Gastroesophageal sphincter (tissue), 4 donors: Measurements from ENCODE around the gene LRRTM1. TPM values are rescaled to one million over a fixed set of nuclear protein-coding genes. Genes with fewer than 3 reads are reported as not detected.

ENCODE experiments used
- ATAC-seq: fragments of 150-250 bp; one replicate; pipeline ENCODE4 v1.9.1; 2016; ENCODE audit warnings: mild to moderate bottlenecking, moderate library complexity
- H3K27ac ChIP-seq, 4 donors: fragments of 200-600 bp; sonication (generic) in 3 of 4; 1 replicate in 3 of 4; 2 replicates in 1 of 4; pipeline ENCODE4 v1.5.1; 2016 to 2019
- H3K27me3 ChIP-seq: fragments of 200-600 bp; sonication (generic); one replicate; pipeline ENCODE4 v1.5.1; 2019
- H3K36me3 ChIP-seq, 2 donors: fragments of 200-600 bp; sonication (generic); one replicate each; pipeline ENCODE4 v1.5.1; 2019; ENCODE audit warnings: control low read depth in 1 of 2
- H3K4me1 ChIP-seq, 3 donors: fragments of 200-600 bp; sonication (generic); 1 replicate in 2 of 3; 2 replicates in 1 of 3; pipeline ENCODE4 v1.5.1; 2016 to 2019; ENCODE audit warnings: control low read depth in 2 of 3
- H3K4me3 ChIP-seq, 2 donors: fragments of 200-600 bp; sonication (generic); one replicate each; pipeline ENCODE4 v1.5.1; 2019; ENCODE audit warnings: mild to moderate bottlenecking in 1 of 2, moderate library complexity in 1 of 2
- H3K9me3 ChIP-seq, 3 donors: fragments of 200-600 bp; sonication (generic); one replicate each; pipeline ENCODE4 v1.5.1; 2017 to 2019; ENCODE audit warnings: control low read depth in 2 of 3
- EP300 ChIP-seq: sonication (generic); formaldehyde crosslinking; IDR thresholded peaks from one replicate; pipeline ENCODE4 v1.6.1; 2017; ENCODE audit warnings: antibody characterized with exemption, mild to moderate bottlenecking
- POLR2A ChIP-seq, 2 donors: fragments of 450-650 bp; IDR thresholded peaks; one replicate each; pipeline ENCODE4 v1.6.1; 2017; ENCODE audit warnings: antibody characterized with exemption in 2 of 2, mild to moderate bottlenecking in 2 of 2, moderate library complexity in 1 of 2
- POLR2AphosphoS5 ChIP-seq: sonication (generic); formaldehyde crosslinking; IDR thresholded peaks from one replicate; pipeline ENCODE4 v1.6.1; 2017; ENCODE audit warnings: antibody characterized with exemption
- whole genome bisulfite sequencing, 2 donors: methylation state at CpG; one replicate each; pipeline ENCODE4 v1.1.5; 2018; ENCODE audit warnings: low coverage in 1 of 2; 5-methylcytosine and 5-hydroxymethylcytosine counted together
- total RNA-seq, 4 donors: library from RNA; depleted of rRNA; stranded (reverse); fragments of >200 nt; gene quantifications; one replicate each; pipeline ENCODE4 v1.1.0, GENCODE V29; 2016
- TF ChIP-seq, protein P1 (sequence below), 4 experiments: fragments of 200-600 bp in 2 of 4; fragments of 450-650 bp in 2 of 4; sonication (generic) in 1 of 4; IDR thresholded peaks; one replicate each; pipeline ENCODE4 v1.5.1; 2017 to 2019; ENCODE audit warnings: antibody characterized with exemption in 4 of 4, mild to moderate bottlenecking in 2 of 4, moderate library complexity in 2 of 4

The LRRTM1 gene
- total RNA-seq, 4 donors from 2014 or later: 1.2 to 4.4 (median 2.0) TPM

DNA sequence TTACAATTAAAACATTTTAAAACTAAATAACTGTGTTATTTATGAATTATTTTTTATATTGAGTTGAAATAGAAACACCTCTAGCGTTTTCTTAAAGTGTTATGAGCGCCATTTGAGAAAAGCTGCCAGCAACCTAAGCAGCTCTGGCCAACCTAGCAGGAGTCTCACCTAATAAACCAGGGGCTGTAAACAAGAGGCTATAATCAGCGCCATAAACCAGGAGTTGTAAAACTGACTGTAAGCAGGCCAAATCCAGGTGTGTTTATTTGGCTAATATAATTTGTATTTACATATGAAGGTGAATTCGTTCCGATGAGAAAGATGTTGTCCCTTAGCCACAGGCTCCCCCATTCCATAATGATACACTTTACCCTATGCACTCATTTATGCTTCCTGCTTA lies 34.7 kb downstream of the LRRTM1 start:
- no peak overlapping the region for H3K27ac ChIP-seq
- no peaks in the 10 kb centered on the region for H3K27me3 ChIP-seq
- H3K9me3 ChIP-seq: no peaks in the 10 kb centered on the region
- no peaks in the 10 kb centered on the region for H3K4me1 ChIP-seq
- TF ChIP-seq, protein P1, sequence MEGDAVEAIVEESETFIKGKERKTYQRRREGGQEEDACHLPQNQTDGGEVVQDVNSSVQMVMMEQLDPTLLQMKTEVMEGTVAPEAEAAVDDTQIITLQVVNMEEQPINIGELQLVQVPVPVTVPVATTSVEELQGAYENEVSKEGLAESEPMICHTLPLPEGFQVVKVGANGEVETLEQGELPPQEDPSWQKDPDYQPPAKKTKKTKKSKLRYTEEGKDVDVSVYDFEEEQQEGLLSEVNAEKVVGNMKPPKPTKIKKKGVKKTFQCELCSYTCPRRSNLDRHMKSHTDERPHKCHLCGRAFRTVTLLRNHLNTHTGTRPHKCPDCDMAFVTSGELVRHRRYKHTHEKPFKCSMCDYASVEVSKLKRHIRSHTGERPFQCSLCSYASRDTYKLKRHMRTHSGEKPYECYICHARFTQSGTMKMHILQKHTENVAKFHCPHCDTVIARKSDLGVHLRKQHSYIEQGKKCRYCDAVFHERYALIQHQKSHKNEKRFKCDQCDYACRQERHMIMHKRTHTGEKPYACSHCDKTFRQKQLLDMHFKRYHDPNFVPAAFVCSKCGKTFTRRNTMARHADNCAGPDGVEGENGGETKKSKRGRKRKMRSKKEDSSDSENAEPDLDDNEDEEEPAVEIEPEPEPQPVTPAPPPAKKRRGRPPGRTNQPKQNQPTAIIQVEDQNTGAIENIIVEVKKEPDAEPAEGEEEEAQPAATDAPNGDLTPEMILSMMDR (IDR thresholded peaks at IDR 0.05): no peak
- TF ChIP-seq POLR2A (IDR thresholded peaks at IDR 0.05) (no peak), POLR2AphosphoS5 (no peak), EP300 (no peak)
- H3K36me3 ChIP-seq: no peaks in the 10 kb centered on the region
- no peak for ATAC-seq
- WGBS, 2 donors: 84 to 91% methylated on average over 5 of the region's 5 CpGs
- no peak overlapping the region for H3K4me3 ChIP-seq

DNA sequence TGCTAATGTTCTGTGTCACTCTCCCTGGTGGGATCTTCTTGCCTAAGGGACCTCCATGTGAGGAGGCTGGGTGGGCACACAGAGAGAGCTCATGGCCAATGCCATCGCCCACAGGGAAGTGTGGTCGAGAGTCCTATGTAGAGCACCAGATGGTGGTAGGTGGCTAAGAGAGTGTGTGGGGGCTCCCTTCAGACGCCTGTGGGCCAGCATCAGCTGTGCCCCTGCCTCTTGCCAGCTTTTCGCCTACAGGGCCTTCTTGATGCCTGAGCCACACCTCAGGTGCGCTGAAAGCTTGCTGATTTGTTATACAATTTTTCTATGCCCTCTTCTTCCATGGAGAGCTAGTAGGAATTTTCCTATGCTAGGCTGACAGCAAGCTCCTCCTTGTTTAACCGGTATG lies 38.3 kb downstream of the LRRTM1 start:
- Histone ChIP-seq H3K4me3 (no peak overlapping the region), H3K9me3 (no peaks in the 10 kb centered on the region), H3K4me1 (no peaks in the 10 kb centered on the region), H3K27ac (no peak overlapping the region), H3K36me3 (no peaks in the 10 kb centered on the region), H3K27me3 (no peaks in the 10 kb centered on the region)
- 72 to 90% methylated on average over 2 to 3 of the region's 6 CpGs for WGBS, 2 donors
- ATAC-seq: no peak
- TF ChIP-seq, protein P1 (IDR thresholded peaks at IDR 0.05): no peak
- TF ChIP-seq POLR2AphosphoS5: no peak

DNA sequence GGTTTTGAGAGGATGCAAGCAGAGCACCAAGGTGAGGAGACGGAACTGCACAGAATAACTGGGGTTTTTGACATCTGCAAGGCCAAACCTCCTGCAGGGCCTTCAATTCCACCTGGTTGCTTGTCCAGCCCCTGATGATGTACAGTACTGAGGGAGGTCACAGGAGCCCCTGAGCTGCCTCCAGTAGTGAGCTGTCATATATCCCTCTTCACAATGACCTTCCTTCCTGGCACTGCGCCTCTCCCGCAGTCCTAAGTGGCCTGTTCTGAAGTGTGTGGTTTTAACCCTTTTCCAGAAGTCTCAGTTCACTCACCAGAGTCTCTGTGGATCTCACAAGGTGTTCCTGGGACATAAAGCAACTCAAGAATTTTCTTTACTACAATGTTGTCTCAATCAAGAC lies 45.3 kb downstream of the LRRTM1 start:
- ATAC-seq: no peak
- no peak overlapping the region for H3K4me3 ChIP-seq
- H3K27me3 ChIP-seq: no peaks in the 10 kb centered on the region
- no peaks in the 10 kb centered on the region for H3K36me3 ChIP-seq
- TF ChIP-seq EP300 (no peak), POLR2A (IDR thresholded peaks at IDR 0.05) (no peak), POLR2AphosphoS5 (no peak)
- TF ChIP-seq, protein P1 (IDR thresholded peaks at IDR 0.05): no peak
- H3K27ac ChIP-seq: no peak overlapping the region
- 75 to 83% methylated on average over 2 of the region's 3 CpGs for WGBS, 2 donors
- no peaks in the 10 kb centered on the region for H3K4me1 ChIP-seq
- no peaks in the 10 kb centered on the region for H3K9me3 ChIP-seq

DNA sequence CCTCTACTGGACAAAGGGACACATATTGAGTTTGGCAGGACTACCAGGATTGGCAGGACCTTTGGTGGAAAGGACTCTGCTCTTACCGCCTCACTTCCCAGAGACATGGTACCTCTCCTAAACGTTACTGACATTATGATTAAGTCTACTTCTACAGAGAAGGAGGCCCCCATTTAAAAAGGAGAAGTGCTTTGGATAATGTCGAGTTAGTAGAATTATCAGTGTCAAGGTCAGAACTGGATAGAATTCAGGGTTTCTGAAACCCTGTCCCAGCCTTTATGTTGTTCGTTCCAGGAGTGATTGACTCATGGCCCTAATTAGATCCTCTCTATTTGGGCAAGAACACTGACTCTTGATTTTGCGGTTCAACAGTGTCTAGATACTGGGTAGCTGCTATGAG lies 45.8 kb downstream of the LRRTM1 start:
- no peak for ATAC-seq
- TF ChIP-seq POLR2A (IDR thresholded peaks at IDR 0.05) (no peak), EP300 (no peak), POLR2AphosphoS5 (no peak)
- TF ChIP-seq, protein P1 (IDR thresholded peaks at IDR 0.05): no peak
- H3K27me3 ChIP-seq: no peaks in the 10 kb centered on the region
- no peak overlapping the region for H3K4me3 ChIP-seq
- no peaks in the 10 kb centered on the region for H3K36me3 ChIP-seq
- no peaks in the 10 kb centered on the region for H3K4me1 ChIP-seq
- 90 to 95% methylated on average over 3 to 5 of the region's 5 CpGs for WGBS, 2 donors
- H3K27ac ChIP-seq: no peak overlapping the region
- H3K9me3 ChIP-seq: no peaks in the 10 kb centered on the region

DNA sequence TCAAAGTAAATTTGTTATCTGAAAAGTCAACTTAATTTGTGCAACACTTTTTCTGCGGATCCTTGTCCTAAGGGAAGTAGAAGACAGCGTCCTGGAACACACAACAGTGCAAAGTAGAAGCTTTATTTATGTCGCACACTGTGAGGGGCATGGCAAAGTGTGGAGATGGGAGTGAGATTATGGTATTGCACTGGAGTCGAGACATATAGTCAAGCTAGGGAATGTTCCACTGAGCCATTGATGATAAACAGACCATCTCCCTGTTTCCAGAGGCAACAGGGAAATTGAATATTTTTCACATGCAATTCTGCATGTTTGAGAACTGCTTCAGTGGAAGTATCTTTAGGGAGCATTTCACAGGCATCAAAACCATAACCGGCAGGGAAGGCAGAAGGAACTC lies 46.2 kb downstream of the LRRTM1 start:
- TF ChIP-seq, protein P1 (IDR thresholded peaks at IDR 0.05): no peak
- TF ChIP-seq POLR2AphosphoS5 (no peak), POLR2A (IDR thresholded peaks at IDR 0.05) (no peak), EP300 (no peak)
- Histone ChIP-seq H3K27me3 (no peaks in the 10 kb centered on the region), H3K36me3 (no peaks in the 10 kb centered on the region), H3K9me3 (no peaks in the 10 kb centered on the region), H3K4me1 (no peaks in the 10 kb centered on the region), H3K4me3 (no peak overlapping the region), H3K27ac (no peak overlapping the region)
- ATAC-seq: no peak
- 74 to 78% methylated on average over 1 to 5 of the region's 5 CpGs for WGBS, 2 donors
